DMS53 treated with DMSO at 0.1 percent for 48 hours (cell line): ENCODE data around the gene ABCC11.

Experiments used
- DNase-seq: peaks from one replicate; lab custom pipeline; 2025; ENCODE audit not compliant: unreplicated experiment; lab: John Stamatoyannopoulos, UW

Gene ABCC11

DNA sequence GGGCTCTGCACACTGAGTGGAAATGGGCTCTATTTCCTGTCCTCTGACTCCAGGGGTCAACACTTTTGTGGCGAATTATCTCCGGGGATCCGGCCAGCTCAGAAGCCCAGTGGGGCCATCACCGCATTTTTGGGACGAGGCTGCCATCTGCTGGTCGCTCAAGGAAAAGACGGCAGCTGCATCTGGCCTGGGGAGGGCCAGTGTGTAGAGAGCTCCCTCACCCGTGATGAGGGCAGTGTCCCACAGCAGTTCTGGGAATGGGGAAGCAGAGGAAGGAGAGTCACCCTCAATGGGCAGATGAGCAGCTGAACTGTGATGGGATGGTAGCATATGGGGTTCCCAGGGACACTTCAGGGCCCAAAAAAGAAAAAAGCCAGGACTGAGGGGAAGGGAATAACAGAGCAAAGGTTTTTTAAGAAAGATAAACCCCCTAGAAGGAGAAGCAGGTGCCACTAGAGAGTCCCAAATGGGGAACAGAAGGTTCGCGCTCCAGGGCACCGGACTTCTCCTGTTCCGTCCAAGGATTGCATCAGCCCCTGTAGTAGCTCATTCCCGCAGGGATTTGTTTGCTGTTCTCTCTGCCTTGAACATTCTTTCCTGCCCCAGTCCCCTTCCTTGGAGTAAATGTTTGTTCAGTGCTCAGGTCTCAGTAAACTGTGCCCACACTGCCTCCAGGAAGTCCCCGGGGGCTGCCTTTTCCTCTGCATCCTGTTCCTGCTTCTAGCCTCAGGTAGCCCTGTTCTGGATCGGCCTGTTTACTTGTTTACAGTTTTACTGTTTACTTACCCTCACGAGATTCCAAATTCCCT is 82.2 kb downstream of the ABCC11 start:
- peak; percentile 59 for DNase-seq

GRCh38 chr16:48162839-48163410 is 84.4 kb downstream of the ABCC11 start:
- DNase-seq = no peak

DNA sequence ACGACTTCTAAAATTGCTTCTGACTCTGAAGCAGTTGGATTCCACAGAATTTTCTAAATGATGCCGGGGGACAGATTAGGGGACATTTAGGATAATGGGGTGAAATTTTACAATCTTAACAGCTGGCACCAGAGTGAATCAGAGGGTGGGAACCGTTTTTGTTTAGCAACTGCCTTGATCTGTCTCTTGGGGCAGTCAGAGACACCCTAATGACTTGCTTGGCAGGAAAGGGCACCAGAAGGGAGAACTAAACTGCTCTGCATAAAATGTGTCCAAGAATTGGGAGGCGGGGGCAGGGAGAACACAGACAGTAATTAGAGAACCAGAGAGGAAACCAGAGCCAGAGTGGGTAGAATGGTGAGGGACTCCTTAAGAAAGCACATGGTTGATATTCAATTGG is 85.4 kb downstream of the ABCC11 start:
- no peak for DNase-seq

DNA sequence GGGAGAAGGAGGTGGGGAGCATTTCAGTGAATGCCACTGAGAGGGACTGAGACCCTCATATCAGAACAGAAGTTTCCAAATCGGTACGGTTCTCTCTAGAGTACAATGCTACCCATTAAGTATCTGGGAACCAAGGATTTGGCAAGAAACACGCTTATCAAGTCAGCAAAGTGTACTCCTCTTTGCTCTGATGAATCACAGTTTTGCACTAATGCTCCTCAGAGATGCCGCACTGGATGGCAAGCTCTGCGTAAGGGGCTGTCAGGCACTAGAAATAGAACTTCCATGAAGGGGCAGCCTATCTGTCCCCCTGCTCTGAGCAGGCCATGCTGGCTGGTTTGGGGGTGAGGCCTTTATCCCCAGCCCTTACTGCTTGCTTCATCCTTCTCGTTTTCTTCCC is 86.8 kb downstream of the ABCC11 start:
- no peak for DNase-seq

DNA sequence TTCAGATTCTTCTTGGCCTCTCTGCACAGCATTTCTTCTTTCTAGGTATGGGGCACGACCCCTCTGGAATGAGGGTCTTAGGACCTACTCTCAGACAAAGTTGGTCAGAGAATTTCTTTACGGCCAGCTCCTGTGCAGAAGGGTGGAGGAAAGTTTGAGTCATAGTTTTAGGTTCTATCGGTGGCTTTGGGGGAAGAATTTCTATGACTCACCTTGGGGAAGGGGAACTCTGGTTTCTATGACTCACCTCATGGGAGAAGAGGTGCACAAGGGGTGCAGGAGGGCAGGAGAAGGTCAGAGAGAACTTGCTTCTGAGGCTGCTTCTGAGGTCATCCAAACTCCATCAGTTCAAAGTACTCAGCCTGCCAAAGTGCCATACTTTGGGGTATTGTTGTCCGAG is 89.0 kb downstream of the ABCC11 start:
- DNase-seq = no peak

DNA sequence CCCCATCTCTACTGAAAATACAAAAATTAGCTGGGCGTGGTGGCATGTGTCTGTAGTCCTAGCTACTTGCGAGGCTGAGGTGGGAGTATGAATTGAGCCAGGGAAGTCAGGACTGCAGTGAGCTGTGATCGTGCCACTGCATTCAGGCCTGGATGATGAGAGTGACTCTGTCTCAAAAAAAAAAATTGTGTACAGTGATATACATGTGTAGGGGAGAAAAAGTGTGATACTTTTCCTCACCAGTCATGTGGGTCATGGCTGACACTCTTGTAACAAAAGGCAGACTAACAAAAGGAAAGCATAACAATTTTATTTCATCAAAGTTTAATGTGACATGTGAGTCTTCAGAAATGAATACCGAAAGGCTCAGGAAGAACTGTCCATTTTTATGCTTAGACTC is 89.5 kb downstream of the ABCC11 start:
- DNase-seq = no peak

- no peak for DNase-seq
Measured at GRCh38 chr16:48157302-48157701, 90.0 kb downstream of the ABCC11 start.

- peak; percentile 66 for DNase-seq
Measured at GRCh38 chr16:48156790-48157209, 90.5 kb downstream of the ABCC11 start.

DNA sequence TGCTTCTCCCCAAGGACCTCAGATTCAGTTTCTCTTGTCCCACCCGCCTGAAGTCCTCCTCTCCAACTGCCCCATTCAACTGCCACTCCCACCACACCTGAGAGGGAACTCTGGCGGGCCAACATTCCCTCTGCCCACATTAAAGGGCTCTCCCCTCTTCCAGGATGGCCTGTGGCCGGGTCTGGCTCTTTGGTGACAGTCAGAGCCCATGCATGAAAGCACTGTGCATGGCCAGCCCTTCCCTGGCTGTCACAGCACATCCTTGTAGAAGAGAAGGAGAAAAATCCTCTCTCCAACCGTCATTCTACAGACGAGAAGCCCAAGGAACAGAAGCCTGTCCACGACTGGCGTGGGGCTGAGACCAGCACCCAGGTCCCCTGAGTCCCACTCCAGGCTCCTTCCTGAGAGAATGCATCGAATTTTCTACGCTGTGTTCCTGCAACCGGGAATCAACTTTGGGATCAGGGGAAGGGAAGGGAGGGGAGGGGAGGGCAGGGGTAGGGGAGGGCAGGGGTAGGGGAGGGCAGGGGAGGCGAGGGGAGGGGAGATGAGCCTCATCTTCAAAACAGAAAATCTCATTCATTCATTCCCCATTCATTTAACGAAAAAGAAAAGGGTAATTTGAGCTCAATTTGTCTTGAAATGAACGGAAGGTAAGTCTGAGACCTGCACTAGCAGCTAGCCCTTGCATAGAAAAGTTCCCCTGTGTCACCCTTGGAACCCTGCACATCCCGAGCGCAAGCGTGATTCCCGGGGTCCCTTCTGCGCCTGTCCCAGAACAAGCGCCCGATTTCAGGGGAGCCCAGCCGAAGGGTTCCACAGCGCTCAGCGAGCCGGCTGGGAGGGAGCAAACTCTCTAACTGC is 91.2 kb downstream of the ABCC11 start, which contains the start of gene ABCC12:
ABCC12 (minus strand) TSS at position 68 of the 864 bp plus-strand sequence. CDS start 9,569 bp downstream, outside the sequence.
- DNase-seq = no peak

DNA sequence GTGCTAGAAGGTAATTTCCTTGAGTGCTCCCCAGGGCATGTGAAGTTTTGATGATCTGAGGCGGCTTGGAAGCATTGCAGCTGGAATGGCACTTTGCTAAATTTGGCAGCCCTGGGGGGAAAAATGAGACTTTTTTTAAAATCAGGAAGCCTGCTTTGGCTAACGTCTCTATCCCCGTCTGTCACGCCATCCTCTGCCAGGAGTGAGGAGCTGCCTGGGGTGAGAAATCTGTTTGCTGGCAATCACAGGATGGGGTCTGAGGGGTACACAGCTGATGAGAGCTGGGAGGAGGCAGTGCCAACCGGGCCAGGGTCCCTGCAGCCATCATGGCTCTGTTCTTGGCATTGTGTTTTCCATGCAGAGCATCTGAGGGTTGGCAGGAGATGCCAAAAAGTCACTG is 93.6 kb downstream of the ABCC11 start:
- DNase-seq = no peak

DNA sequence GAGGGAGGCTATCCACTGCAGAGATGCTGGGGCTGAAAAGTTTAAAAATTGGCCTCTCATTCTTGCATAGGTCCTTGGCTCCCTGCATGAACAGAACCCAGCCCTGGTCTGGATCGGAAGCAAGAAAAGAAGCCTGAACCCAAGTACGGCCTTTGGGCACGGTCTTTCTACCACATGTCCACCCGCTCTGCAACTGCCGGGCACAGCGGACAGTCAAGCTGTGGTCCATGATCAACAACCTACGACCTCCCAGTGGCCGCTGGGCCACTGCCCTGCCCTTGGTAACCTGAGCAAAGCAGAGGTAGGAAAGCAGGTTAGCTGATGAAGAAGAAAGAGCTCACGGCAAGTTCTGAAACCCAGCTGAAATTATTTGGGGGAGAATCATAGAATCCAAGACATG is 95.1 kb downstream of the ABCC11 start:
- no peak for DNase-seq

DNA sequence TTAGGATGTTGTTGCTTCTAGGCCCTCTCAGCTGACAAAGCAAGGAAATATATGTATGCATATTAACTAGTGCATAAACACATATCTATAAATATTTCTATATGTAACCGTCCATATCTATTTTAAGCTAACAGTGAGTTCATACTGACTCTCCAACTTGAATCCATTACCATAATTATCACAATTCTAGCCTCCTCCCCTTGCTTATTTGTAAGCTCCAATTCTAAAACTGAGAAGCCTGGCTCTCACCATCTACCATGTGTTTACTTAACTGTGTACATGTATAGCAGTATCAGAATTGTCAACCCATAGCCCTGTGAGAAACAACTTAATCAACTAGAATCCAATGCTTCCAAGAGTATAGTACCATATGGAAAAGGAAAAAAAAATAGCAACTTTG is 96.6 kb downstream of the ABCC11 start:
- DNase-seq = no peak

DNA sequence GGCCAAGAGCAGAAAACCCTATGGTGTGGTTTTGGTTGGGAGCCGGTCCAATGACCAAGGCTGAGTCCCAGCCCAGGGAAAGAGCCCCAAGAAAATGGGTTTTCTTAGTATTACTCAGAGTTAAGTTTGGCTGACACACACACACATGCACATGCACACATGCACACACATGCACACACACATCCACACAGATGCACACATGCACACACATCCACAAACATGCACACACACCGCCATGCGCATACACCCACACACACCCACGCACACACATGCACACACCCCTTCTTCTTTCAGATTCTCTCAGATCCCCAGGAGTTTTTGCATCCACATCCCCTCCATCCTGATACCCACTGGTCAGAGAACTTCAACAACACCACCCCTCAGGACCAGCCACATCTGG is 100.6 kb downstream of the ABCC11 start:
- DNase-seq = no peak

GRCh38 chr16:48146131-48146530 is 101.2 kb downstream of the ABCC11 start:
- DNase-seq = no peak

- DNase-seq = no peak
Measured at GRCh38 chr16:48143812-48144368, 103.4 kb downstream of the ABCC11 start.

GRCh38 chr16:48140821-48141220 is 106.5 kb downstream of the ABCC11 start:
- DNase-seq = no peak

- DNase-seq = no peak
Measured at GRCh38 chr16:48139517-48139916, 107.8 kb downstream of the ABCC11 start.

DNA sequence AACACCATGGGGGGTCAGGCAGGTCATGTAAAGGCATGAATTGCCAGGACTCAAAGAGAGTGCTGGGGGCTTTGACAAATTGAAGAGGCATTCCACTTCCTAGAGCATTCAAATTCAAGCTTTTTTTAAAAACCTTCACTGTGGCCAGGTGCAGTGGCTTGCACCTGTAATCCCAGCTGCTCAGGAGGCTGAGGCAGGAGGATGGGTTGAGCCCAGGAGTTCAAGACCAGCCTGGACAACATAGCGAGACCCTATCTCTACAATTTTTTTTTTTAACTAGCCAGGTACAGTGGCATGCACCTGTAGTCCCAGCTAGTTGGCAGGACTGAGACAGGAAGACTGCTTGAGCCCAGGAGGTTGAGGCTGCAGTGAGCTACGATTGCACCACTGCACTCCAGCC is 108.8 kb downstream of the ABCC11 start:
- no peak for DNase-seq

DNA sequence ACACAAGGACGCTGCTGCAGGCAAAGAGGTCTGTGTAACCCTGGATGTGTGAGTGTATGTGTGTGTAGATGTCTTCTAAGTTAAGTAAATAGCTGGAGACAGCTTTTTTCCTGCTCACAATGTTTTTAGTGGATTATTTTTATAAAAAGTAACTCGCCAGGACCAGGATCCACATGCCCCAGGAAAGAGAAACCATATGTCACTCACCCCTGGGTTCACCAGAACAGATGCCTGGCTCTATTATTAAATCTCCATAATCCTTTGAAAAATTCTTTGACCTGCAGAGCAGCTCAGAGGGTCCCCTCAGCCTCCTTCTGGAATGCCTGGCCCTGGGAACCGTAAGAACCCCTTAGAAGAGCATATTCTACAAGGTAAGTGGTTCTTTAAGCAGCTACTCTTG is 109.5 kb downstream of the ABCC11 start:
- no peak for DNase-seq

DNA sequence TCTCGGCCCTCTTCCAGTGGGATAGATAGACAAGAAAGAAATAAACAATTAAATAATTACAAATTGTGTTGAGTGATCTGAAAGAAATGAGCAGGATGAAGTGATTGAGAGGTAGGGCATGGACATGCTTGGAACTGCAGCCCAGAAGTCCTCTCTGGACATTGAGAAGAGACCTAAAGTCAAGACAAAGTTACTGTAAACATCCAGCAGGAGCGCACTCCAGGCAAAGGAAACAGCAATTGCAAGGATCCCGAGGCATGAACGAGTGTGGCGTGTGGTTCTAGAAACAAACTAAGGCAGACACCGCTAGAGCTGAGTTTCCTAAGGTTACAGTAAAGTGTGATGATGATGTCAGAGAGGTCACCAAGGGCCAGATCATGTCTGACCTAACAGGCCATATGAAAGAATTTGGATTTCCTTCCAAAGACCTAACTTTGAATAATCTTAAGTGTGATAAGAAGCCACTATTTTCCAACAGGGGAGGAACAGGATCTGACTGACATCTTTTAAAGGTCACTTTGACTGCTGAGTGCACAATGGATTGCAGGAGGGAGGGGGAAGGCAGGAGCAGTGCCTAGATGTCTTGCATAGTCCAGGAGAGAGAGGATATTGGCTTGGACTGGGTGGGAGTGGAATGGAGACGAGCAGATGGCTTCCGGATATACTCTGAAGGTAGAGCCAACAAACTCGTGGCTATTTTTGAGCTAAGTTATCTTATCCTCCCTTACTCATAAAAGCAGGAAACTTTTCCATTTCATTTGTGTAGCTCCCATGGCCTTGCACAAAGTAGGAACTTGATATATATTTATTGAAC is 110.6 kb downstream of the ABCC11 start:
- no peak for DNase-seq
